ENCODE measurements around the gene SLC35F3.
A peak's percentile ranks its signal among the peaks of the same experiment; 100 is the strongest.

Gene SLC35F3

DNA sequence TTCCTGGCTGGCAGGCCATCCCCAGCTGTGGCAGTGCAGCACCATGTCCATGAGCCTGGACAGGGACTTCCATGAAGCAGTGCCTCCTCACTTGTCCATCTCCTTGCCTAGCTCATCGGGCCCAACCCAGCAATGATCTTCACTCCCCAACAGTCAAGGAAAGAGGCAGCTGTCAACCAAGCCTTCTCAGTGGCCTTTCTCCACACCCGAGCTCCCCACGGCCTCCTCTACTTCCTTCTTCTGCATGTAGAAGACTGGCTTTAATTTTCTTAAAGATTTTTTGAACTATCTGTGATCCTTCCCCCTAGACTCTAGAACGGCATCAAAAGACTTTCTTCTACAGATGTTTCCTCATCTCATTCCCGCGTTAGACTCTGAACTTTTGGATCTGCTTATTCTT lies 403.2 kb downstream of the SLC35F3 start:
- H3K4me3 ChIP-seq (ENCODE audit: low read depth, low read length) = no peak overlapping the region
- TF ChIP-seq, protein P1, sequence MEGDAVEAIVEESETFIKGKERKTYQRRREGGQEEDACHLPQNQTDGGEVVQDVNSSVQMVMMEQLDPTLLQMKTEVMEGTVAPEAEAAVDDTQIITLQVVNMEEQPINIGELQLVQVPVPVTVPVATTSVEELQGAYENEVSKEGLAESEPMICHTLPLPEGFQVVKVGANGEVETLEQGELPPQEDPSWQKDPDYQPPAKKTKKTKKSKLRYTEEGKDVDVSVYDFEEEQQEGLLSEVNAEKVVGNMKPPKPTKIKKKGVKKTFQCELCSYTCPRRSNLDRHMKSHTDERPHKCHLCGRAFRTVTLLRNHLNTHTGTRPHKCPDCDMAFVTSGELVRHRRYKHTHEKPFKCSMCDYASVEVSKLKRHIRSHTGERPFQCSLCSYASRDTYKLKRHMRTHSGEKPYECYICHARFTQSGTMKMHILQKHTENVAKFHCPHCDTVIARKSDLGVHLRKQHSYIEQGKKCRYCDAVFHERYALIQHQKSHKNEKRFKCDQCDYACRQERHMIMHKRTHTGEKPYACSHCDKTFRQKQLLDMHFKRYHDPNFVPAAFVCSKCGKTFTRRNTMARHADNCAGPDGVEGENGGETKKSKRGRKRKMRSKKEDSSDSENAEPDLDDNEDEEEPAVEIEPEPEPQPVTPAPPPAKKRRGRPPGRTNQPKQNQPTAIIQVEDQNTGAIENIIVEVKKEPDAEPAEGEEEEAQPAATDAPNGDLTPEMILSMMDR (IDR thresholded peaks at IDR 0.05; ENCODE audit: control insufficient read depth, extremely low read depth, insufficient read depth) = no peak
- no peak for DNase-seq (ENCODE audit: low read depth)

DNA sequence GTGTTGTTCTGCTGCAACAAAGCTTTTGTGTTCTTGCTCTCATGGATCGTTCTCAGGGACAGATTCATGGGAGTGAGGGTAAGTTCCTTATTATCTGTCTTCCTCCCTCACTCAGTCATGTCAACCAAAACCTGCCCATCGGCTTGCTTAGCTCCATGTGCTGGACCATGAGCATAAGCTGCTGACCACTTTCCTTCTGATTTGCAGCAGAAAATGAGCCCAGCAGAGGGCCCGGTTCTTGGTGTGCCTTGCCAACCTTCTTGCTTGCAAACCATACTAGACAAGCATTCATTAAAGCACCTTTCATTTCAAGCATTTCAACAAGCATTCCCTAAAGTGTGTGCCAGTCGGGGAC lies 404.7 kb downstream of the SLC35F3 start:
- no peak overlapping the region for H3K4me3 ChIP-seq (ENCODE audit: low read depth, low read length)
- TF ChIP-seq, protein P1 (IDR thresholded peaks at IDR 0.05; ENCODE audit: control insufficient read depth, extremely low read depth, insufficient read depth) = peak; percentile 14; the same call in 1 of the 2 replicates
- no peak for DNase-seq (ENCODE audit: low read depth)

DNA sequence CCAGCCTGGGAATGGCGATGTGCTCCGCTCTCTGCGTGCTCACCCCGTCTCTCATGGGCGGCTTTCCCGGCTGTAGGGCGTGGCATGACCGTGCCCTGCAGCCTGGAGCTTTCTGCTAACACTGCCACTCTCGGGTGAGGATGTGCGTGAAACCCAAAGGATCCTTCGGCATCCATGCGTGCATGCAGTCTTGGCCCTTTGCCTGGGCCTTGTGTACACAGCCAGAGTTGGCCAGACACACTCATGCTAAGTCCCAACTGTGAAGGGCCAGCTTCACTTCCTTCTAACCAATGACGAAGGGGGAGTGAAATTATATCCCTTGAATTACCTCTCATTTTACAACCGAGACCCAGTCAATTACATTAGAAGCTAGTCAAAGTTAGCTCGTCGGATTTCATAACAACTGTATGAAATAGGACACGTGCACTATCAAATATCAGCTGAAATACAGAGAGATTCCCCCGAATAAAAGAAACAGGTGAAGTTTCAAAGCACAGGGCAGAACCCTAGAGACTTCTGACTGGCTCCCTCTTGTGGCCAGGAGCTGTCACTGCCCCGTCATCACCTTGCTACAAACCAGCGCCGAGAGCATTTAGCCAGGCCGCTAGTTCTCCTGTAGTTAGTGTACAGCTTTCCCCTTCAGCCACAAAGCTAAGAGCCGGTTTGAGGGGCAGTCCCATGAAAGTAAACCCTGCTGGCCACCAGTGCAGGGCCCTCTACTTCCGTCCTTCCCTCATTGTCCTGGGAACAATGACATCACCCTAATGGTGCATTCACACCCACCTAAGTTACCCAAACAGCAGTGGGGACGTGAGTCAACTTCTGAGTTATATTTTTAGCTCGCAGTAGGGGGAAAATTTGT lies 405.4 kb downstream of the SLC35F3 start:
- TF ChIP-seq, protein P1 (IDR thresholded peaks at IDR 0.05; ENCODE audit: control insufficient read depth, extremely low read depth, insufficient read depth) = peak; percentile 93
- DNase-seq (ENCODE audit: low read depth) = peak; percentile 59
- no peak overlapping the region for H3K4me3 ChIP-seq (ENCODE audit: low read depth, low read length)

DNA sequence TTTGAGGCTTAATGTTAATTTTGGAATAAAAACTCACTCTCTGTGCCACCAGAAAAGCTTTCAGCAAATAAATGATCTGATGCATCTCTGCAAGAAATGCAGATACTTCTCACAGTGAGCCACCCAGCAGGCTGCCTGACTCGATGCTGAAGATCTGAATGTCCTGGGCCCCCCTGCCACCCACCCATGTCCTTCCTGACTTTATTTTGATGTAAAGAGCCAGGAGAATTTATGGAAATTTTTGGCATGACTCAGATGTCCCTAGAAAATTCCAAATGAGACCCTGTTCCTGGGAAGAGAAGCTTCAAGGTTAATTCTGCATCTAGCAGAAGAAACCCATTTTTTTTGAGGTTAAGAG lies 406.0 kb downstream of the SLC35F3 start:
- H3K4me3 ChIP-seq (ENCODE audit: low read depth, low read length) = no peak overlapping the region
- TF ChIP-seq, protein P1 (IDR thresholded peaks at IDR 0.05; ENCODE audit: control insufficient read depth, extremely low read depth, insufficient read depth) = no peak
- no peak for DNase-seq (ENCODE audit: low read depth)

DNA sequence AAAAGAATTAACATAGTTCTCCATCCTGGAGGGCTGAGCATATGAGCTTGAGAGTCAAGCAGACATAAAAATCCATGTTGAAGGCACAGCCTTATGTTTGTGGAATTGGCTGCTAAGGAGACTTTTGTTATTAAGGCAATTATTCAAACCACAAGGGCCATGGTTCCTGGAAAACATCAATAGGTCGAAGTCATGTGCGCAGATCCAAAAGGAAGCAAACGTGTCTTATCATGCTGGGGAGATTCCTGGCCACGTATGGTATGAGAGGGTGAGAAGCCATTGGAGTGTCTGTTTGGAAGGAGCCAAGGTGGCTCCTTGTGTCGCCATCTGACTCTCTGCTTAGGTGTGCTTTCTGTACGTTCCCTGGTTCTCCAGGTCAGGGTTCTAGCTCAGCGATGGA lies 406.9 kb downstream of the SLC35F3 start:
- H3K4me3 ChIP-seq (ENCODE audit: low read depth, low read length) = no peak overlapping the region
- TF ChIP-seq, protein P1 (IDR thresholded peaks at IDR 0.05; ENCODE audit: control insufficient read depth, extremely low read depth, insufficient read depth) = no peak
- DNase-seq (ENCODE audit: low read depth) = no peak

DNA sequence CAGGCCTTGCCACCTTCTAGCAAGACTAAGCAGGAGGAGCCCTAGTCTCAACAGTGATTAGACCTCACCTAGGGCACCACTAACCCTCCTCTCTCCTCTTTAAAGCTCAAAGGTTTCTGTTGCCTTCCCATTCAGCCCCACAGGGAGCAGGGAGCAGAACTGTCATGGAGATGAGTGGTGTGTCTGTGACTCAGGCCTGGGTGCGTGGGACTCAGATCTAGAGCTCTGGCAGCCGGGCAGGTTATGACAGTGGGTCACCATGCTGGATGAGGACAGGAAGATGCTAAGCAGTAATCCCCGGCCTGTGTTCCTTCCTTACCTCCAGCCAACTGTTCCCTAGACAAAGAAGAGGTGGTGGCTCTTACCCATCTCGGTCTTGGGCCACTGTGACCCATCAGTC lies 408.7 kb downstream of the SLC35F3 start:
- no peak overlapping the region for H3K4me3 ChIP-seq (ENCODE audit: low read depth, low read length)
- DNase-seq (ENCODE audit: low read depth) = no peak
- TF ChIP-seq, protein P1 (IDR thresholded peaks at IDR 0.05; ENCODE audit: control insufficient read depth, extremely low read depth, insufficient read depth) = no peak

DNA sequence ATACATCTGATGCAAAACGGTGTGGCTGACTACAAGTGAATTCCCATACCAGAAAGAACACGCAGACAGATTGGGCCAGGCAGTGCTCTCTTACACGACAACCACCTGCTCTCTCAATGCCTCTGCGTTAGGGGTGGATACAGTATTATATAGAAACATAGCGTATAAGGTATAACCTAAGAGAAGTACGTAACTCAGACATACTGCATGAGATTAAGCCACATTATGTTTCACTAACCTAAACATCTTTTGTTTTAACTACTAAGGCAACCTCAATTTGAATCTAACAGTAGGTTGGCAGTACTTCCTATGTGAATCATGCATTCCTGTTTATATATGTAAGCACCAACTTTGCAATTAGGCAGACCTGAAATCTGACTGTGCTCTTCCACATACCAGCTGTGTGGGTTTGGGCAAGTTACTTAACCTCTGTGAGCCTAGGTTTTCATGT lies 410.6 kb downstream of the SLC35F3 start:
- TF ChIP-seq, protein P1 (IDR thresholded peaks at IDR 0.05; ENCODE audit: control insufficient read depth, extremely low read depth, insufficient read depth) = no peak
- DNase-seq (ENCODE audit: low read depth) = no peak
- no peak overlapping the region for H3K4me3 ChIP-seq (ENCODE audit: low read depth, low read length)

Measured in LNCaP clone FGC (cell line).